ENCODE data around the gene CYLD.

The CYLD gene

DNA sequence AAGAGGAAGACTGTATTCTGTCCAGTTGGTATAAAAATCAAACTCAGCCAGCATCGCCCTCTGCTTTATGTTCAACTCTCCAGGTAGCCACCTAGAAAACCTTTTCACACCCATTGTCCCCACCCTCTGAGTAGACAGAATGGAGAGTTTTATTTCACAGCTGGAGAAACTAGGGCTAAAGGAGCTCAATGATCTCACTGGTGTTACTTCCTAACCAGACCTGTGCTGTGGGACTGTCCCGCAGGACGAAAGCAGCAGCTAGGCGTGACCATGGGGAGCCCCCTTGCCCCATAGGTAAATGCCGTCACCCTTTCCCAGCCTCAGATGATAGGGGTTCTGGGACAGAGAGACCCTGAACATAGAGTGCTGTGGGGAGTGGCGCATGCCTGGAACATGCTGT is 67.7 kb downstream of the CYLD start:
- TF ChIP-seq JUND (IDR thresholded peaks at IDR 0.05; ENCODE audit: low read depth) = no peak
- no peak for DNase-seq (ENCODE audit: low read depth in 1 of 2, low spot score in 1 of 2)
- in situ Hi-C loops (cut with HindIII; ENCODE audit: low pct_unique_long_range_greater_than_20kb, low sequenced_read_pairs) = no loop called here

DNA sequence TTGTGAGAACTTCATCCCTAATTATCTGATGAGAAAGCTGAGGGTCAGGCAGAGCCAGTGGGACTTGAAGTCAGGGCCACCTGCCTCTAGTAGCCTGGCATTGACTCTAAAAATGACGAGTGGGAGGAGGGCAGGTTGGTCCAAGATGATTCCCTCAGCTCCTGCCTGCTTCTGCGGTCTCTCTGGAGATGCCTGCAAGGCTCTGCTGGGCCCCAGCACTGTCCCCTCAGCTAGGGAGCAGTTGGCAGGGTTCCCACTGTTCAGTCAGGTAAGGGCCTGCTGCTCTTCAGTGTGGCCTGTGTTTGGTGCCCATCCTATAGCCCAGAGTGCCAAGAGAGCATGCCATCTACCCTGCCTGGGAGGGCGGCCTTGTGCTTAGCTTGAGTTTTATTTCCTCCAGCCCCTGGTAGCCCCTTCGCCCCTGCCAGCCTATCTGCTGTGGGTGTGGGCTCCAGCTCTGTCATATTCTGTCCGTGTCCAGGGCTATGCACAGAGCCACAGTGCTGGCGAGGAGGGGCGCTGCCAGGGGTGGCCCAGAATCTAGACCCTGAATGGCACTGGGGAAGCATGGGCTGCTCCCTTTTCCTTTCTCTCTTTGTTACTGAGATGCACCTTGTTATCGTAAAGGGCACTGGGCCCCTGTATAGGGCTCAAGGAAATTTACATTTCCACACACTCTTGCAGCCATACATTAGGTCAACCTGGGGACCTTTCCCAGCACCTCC is 68.5 kb downstream of the CYLD start:
- DNase-seq (ENCODE audit: low read depth in 1 of 2, low spot score in 1 of 2) = no peak
- in situ Hi-C loops (cut with HindIII; ENCODE audit: low pct_unique_long_range_greater_than_20kb, low sequenced_read_pairs) = no loop called here
- TF ChIP-seq JUND (IDR thresholded peaks at IDR 0.05; ENCODE audit: low read depth) = no peak

DNA sequence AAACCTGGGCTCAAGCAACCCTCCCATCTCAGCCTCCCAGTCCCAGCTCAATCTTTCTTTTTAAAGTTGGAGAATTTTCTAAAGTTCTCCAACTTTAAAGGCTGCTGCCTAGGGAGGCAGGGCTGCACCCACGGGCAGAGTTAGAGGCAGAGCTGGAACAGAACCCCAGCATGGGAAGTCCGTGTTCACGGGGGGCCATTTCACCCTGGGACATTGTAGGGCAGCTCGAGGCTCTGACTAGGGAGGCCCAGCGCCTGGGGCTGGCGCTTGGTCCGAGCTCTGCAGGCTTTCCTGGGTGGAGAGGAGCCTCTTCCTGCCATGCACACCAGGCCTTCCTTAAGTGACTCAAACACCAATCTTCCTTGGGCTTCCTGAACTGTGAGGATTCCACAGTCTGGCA is 70.2 kb downstream of the CYLD start:
- no peak for TF ChIP-seq JUND (IDR thresholded peaks at IDR 0.05; ENCODE audit: low read depth)
- in situ Hi-C loops (cut with HindIII; ENCODE audit: low pct_unique_long_range_greater_than_20kb, low sequenced_read_pairs) = no loop called here
- DNase-seq (ENCODE audit: low read depth in 1 of 2, low spot score in 1 of 2) = no peak

DNA sequence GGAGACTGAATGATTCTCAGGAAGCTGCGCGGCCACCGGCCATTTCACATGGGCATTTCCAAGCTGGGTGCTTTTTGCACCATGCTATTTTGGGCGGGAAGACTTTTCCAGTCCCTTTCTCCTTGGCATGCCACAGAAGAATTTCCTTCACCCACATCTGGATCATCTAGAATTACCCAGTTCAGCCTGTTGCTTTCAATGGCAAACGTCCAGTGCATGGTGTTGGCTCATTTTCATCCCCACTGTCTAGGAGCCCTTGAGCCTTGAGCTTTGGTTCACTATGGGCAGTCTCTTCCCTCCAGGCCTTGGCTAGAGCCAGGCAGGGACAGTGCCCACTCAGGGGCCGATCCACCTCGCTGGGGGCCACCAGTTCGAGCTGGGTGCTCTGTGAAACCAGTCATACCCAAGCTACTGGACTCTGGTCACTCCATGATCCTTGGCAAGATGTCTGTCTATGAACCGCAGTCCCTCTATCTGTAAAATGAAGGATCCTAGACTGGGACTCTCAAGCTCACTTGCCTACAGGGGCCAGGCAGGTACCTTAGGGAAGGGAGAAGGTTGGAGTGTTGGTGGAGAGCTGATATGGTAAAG is 71.1 kb downstream of the CYLD start:
- in situ Hi-C loops (cut with HindIII; ENCODE audit: low pct_unique_long_range_greater_than_20kb, low sequenced_read_pairs) = no loop called here
- TF ChIP-seq JUND (IDR thresholded peaks at IDR 0.05; ENCODE audit: low read depth) = no peak
- DNase-seq (ENCODE audit: low read depth in 1 of 2, low spot score in 1 of 2) = no peak

DNA sequence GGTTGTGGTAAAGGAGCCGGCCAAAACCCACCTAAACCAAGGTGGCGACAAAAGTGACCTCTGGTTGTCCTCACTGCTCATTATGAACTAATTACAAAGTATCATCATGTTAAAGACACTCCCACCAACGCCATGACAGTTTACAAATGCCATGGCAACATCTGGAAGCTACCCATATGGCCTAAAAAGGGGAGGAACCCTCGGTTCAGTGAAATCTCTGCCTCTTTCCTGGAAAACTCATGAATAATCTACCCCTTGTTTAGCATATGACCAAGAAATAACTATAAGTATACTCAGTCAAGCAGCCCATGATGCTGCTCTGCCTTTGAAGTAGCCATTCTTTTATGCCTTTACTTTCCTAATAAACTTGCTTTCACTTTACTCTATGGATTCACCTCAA is 72.2 kb downstream of the CYLD start:
- no peak for TF ChIP-seq JUND (IDR thresholded peaks at IDR 0.05; ENCODE audit: low read depth)
- in situ Hi-C loops (cut with HindIII; ENCODE audit: low pct_unique_long_range_greater_than_20kb, low sequenced_read_pairs) = no loop called here
- no peak for DNase-seq (ENCODE audit: low read depth in 1 of 2, low spot score in 1 of 2)

DNA sequence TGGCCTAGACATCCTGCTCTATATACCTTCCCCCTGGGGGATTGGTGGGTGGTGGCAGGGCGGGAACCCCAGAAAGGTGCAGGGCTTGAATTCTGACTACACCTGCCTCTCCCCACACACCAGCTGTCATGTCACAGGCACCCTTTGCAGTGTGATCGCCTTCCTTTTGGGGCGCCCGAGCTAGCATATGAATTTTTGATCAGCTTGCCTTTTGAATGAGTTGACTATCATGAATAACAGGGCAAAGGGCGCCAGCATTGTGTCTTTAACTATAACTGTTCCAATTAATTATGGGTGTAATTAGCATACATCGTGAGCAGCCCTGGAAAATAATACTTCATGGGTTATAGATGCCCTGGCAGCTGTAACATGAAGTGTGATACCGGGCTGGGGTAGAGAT is 72.7 kb downstream of the CYLD start:
- TF ChIP-seq JUND (IDR thresholded peaks at IDR 0.05; ENCODE audit: low read depth) = no peak
- in situ Hi-C loops (cut with HindIII; ENCODE audit: low pct_unique_long_range_greater_than_20kb, low sequenced_read_pairs) = no loop called here
- DNase-seq (ENCODE audit: low read depth in 1 of 2, low spot score in 1 of 2) = no peak

DNA sequence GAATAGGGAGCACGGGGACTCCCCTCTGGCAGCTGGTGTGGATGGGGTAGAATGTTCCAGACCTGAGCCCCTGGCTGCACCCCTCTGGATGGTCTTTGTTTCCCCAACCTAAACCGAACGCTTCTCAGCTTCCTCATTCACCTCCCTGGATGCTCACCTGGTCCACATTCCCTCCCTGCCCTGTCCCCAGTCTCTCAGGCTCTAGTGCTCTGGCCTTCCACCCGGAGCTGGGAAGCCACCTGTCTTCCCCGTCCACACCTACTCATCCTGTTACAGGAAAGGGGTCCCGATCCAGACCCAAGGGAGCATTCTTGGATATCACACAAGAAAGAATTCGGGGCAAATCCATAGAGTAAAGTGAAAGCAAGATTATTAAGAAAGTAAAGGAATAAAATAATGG is 73.5 kb downstream of the CYLD start:
- no peak for TF ChIP-seq JUND (IDR thresholded peaks at IDR 0.05; ENCODE audit: low read depth)
- DNase-seq (ENCODE audit: low read depth in 1 of 2, low spot score in 1 of 2) = no peak
- in situ Hi-C loops (cut with HindIII; ENCODE audit: low pct_unique_long_range_greater_than_20kb, low sequenced_read_pairs) = no loop called here

DNA sequence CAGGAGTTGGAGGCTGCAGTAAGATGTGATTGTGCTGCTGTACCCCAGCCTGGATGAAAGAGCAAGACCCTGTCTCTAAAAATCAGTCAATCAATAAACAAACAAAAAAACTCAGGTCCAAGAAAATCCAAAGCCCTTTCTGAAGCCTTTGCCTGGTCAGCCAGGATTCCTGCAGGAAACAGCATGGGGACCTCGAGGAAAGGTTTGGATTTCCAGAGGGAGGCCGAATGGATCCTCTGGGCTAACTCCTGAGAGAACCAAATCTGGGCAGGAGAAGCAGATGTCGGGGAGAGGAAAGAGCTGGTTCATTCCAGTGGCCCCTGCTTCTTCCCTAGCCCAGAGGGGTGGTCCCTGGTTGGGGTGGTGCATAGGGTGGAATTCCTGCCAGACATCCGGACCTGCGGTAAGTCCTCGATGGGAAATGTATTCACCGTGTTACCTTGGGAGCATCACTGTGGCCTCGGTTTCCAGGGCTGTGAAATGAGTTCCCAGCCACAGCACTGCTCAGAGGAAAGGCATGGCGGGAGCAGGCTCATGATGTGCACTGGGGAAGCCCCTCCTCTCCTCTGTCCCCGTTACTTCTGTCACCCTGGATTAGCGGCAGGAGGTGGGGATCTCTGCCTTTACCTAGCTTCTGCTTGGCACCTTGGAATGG is 75.1 kb downstream of the CYLD start:
- no peak for DNase-seq (ENCODE audit: low read depth in 1 of 2, low spot score in 1 of 2)
- no peak for TF ChIP-seq JUND (IDR thresholded peaks at IDR 0.05; ENCODE audit: low read depth)
- in situ Hi-C loops (cut with HindIII; ENCODE audit: low pct_unique_long_range_greater_than_20kb, low sequenced_read_pairs) = no loop called here

DNA sequence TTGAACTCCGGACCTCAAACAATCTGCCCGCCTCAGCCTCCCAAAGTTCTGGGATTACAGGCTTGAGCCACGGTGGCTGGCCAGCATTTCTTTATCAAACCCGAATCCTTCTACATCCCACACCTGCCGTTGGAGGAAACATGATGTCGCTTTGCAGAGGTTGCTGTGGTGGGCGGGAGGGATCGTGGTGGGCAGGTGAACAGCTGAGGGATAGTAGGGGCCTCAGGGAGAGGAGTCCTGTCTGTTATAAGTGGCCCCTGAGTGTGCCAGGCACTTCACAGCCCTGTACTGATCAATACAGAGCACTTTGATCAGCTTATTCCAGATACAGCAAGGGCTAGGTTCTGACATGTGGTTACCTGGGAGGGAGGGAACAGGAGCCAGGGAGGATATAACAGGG is 76.5 kb downstream of the CYLD start:
- TF ChIP-seq JUND (IDR thresholded peaks at IDR 0.05; ENCODE audit: low read depth) = no peak
- no peak for DNase-seq (ENCODE audit: low read depth in 1 of 2, low spot score in 1 of 2)
- in situ Hi-C loops (cut with HindIII; ENCODE audit: low pct_unique_long_range_greater_than_20kb, low sequenced_read_pairs) = no loop called here

DNA sequence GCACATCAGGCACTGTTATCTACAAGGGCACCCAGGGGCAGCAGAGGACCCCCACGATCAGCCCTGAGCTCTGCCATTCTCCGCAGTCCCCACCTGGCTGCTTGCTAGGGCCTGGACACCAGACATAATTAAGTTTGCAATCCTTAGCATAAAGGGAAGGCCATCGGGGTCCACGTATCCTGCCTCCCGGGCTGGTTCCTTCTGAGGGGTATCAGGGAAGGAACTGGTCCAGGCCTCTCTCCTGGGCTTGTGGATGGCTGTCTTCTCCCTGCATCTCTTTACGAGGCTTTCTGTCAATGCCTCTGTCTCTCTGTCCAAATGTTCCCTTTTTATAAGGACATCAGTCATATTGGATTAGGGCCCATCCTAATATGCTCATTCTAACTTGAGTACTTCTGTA is 77.8 kb downstream of the CYLD start:
- in situ Hi-C loops (cut with HindIII; ENCODE audit: low pct_unique_long_range_greater_than_20kb, low sequenced_read_pairs) = no loop called here
- no peak for TF ChIP-seq JUND (IDR thresholded peaks at IDR 0.05; ENCODE audit: low read depth)
- no peak for DNase-seq (ENCODE audit: low read depth in 1 of 2, low spot score in 1 of 2)

DNA sequence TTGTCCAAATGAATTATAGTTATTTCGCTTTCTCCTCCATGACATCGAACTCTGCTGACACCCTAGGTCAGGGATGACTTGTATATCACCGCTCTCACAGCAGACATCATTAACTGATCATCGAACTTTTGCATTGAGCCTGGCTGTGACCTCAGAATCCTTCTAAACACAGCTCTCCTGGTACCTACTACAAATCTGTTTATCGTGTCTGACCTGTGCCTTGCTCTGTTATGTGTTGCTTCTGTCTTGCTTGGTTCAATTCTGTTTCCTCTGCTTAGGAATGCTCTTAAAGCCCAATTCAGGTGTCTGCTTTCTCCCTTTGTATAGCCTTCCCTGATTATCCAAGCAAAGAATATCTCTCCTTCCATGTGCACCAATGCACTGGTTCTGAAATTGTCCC is 78.3 kb downstream of the CYLD start:
- no peak for DNase-seq (ENCODE audit: low read depth in 1 of 2, low spot score in 1 of 2)
- in situ Hi-C loops (cut with HindIII; ENCODE audit: low pct_unique_long_range_greater_than_20kb, low sequenced_read_pairs) = no loop called here
- no peak for TF ChIP-seq JUND (IDR thresholded peaks at IDR 0.05; ENCODE audit: low read depth)

DNA sequence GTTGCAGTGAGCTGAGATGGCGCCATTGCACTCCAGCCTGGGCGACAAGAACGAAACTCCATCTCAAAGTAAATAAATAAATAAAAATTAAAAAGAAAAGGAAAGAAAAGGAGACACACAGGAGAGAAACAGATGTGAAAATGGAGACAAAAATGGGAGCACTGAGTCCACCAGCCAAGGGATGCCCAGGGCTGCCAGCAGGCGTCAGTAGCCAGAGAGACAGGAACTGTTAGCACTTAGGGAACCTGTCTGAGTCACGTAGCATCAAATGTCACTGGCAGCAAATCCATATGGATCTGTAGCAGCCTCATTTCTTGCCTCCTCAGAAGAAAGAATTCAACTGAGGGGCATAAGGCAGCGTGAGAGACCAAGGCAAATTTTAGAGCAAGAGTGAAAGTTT is 79.7 kb downstream of the CYLD start:
- in situ Hi-C loops (cut with HindIII; ENCODE audit: low pct_unique_long_range_greater_than_20kb, low sequenced_read_pairs) = no loop called here
- DNase-seq (ENCODE audit: low read depth in 1 of 2, low spot score in 1 of 2) = peak in 1 of 2 experiments; percentile 31
- no peak for TF ChIP-seq JUND (IDR thresholded peaks at IDR 0.05; ENCODE audit: low read depth)

DNA sequence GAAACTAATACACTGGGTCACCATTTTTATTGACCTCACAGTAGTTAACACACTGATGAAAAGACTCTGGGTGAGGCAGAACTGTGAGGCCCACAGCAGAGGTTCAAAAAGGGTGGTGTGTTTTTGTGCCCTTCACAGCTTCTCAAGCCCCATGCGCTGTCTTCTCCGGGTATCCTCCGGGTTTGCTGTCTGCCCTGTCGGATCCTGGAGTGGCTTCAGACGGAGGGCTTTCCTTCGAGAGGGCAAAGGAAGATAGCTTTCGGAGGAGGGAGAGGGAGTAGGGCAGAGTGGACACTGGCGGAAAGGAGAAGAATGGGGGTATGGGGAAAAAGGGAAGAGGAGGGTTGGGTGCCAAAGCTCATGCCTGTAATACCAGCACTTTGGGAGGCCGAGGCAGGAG is 80.8 kb downstream of the CYLD start:
- in situ Hi-C loops (cut with HindIII; ENCODE audit: low pct_unique_long_range_greater_than_20kb, low sequenced_read_pairs) = no loop called here
- TF ChIP-seq JUND (IDR thresholded peaks at IDR 0.05; ENCODE audit: low read depth) = no peak
- DNase-seq (ENCODE audit: low read depth in 1 of 2, low spot score in 1 of 2) = no peak

Measured in T47D (cell line).